C4-2B (cell line): ENCODE data around the gene FDXR.
A peak's percentile ranks its signal among the peaks of the same experiment; 100 is the strongest.

Source experiments
- H3K27ac ChIP-seq: fragments of 450-650 bp; 2 replicates; pipeline ENCODE4 v1.5.1; 2017
- ZFX ChIP-seq: fragments of 450-650 bp; IDR thresholded peaks from 2 replicates; pipeline ENCODE4 v1.6.1; 2017
- TF ChIP-seq, protein P1 (sequence below): fragments of 450-650 bp; conservative IDR thresholded peaks from 2 replicates; pipeline ENCODE4 v1.5.1; 2017; ENCODE audit warnings: mild to moderate bottlenecking

FDXR gene

DNA sequence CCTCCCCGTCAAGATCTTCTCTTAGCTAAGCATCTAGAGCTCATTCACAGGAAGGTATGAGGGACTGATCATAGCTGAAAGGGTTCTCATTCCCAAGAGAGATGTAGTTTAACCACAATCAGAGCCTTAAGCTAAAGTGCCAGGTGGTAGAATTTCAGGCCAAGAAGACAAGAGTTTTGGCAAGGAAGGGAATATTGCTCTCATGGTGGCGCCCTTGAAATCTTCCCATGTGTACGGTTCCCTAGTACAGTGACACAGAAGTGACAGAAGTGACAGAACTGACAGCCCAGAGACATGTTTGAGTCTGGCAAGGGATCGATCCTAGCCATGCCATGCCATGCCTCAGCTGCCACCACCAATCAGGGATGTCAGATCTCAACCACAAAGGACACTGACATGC, 15.6 kb downstream of the FDXR start:
- TF ChIP-seq, protein P1, sequence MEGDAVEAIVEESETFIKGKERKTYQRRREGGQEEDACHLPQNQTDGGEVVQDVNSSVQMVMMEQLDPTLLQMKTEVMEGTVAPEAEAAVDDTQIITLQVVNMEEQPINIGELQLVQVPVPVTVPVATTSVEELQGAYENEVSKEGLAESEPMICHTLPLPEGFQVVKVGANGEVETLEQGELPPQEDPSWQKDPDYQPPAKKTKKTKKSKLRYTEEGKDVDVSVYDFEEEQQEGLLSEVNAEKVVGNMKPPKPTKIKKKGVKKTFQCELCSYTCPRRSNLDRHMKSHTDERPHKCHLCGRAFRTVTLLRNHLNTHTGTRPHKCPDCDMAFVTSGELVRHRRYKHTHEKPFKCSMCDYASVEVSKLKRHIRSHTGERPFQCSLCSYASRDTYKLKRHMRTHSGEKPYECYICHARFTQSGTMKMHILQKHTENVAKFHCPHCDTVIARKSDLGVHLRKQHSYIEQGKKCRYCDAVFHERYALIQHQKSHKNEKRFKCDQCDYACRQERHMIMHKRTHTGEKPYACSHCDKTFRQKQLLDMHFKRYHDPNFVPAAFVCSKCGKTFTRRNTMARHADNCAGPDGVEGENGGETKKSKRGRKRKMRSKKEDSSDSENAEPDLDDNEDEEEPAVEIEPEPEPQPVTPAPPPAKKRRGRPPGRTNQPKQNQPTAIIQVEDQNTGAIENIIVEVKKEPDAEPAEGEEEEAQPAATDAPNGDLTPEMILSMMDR = no peak
- no peak for TF ChIP-seq ZFX

DNA sequence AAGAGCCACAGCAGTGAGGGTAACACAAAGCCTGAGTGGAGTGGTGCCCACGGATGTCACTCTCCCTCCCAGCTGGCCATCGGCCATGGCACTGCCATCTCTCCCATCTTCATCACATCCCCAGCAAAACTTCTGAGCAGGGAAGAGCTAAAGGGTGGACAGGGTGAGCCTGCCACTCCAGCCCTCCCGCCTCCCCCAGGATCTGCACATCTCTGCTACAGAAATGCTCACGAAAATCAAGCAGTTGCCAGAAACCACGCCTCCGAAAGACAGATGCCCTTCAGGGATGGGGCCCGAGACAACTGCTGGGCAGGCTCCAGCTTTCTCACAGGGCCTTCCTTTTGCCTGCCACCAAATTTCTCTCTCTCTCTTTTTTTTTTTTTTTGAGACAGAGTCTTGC, 16.7 kb downstream of the FDXR start:
- H3K27ac ChIP-seq = no peak overlapping the region
- no peak for TF ChIP-seq ZFX
- TF ChIP-seq, protein P1 = no peak

More for the DNA sequence above, 15.6 kb downstream of the FDXR start:
- no peak overlapping the region for H3K27ac ChIP-seq

DNA sequence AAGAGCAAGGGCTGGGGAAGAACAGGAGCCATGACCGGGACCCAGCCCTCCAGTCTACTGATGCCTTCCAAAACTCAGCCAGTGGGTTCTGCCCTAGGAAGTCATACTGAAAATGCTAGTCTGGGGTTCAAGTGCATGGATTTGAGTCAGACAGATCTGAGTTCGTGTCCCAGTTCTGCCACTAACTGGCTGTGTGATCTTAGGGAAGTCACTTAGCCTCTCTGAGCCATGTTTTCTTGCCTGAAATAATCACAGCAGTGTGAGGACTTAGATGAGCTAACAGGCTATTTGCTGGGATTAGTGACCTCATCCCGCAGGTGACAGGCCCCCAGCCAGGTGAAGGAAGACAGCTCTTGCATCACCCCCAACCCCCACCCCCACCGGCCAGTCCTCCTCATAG, 17.5 kb downstream of the FDXR start:
- no peak overlapping the region for H3K27ac ChIP-seq
- TF ChIP-seq, protein P1 = no peak
- no peak for TF ChIP-seq ZFX

DNA sequence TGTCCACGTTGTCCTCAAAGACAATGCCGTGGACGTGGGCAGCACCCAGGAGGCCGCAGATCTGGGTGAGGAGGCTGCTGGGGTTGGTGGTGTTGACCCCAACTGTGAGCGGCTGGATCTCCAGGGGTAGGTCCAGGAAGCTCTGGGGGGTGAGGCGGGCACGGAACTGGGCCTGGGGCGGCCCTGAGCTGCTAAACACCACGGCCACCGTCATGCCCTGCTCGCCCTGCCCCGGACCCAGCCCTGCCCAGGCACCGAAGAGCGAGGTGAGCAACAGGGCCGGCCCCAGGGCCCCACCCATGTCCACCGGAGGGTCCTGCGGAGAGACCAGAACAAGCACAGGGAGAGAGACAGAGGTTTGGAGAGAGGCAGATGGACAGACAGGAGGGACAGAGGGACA, 18.0 kb downstream of the FDXR start:
- TF ChIP-seq, protein P1 = no peak
- no peak for TF ChIP-seq ZFX
- H3K27ac ChIP-seq = no peak overlapping the region

DNA sequence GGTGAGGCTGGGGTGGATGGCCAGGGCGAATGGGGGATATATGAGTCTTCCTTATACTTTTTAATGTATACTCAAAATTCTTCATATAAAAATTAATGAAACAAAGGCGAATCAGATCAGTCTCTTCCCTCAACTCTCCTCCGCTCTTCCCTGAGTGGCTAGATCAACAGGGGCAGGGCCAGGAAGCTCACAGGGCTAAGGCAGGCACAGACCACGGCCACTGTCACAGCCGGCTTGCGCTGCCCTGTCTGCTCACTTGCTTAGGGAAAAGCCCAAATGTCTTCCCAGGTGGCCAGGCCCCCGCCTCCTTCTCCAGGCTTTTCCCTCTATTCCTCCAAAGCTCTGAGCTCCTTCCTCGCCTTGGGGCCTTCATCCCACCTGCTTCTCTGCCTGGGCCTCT, 19.1 kb downstream of the FDXR start:
- no peak for TF ChIP-seq ZFX
- TF ChIP-seq, protein P1 = no peak
- H3K27ac ChIP-seq = no peak overlapping the region

DNA sequence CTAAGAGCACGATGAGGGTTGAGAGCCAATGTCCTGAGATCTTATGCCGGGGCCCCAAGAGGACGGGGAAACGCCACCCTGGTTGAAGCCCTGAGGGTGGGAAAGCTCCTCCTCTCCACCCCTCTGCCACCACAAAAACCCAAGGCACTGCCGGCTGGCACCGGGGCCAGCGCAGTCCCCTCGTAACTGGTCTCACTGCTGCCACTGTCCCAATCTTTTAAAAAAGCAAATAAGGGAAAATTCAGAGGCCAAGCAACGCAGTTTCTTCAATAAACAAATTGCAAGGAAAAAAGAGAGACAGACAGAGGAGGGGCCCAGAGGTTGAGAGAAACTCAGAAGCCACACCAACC, 19.8 kb downstream of the FDXR start:
- H3K27ac ChIP-seq = peak overlapping the region; percentile 97; the same call in 1 of the 2 replicates
- no peak for TF ChIP-seq ZFX
- TF ChIP-seq, protein P1 = no peak

DNA sequence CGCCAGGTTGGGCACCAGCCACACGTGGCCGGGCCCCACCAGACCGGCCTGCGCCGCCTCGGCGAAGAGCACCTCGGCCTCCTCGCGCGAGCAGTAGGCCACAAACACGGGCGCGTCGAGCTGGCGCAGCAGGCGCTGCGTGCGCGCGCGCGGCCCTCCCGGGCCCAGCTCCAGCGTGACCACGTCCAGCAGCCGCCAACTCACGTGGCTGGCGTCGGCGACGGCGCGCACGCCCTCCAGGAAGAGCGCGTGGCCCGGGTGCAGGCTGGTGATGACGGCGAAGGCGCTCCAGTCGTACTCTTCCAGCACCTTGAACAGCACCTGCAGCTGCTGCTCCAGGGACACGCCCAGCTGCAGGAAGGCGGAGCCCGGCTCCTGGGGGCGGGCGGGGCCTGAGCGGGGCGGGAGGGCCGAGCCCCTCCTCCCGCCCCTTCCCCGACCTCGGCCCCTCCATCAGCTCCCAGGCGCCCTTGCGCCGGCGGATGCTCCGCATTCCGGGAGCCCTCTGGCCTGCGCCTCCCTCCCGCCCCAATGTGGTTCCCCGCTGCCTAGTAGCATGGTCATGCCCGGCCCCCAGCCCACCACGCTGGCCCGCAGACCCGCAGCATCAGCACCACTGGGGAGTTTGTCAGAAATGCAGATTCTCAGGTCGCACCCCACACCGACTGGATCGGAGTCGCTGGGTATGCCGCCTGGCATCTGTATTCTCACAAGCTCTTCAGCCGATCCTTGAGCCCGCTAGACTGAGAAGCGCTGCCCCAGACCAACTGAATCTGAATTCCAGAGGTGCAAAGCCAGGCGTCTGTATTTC, 20.4 kb downstream of the FDXR start:
- peak overlapping the region; percentile 97 for H3K27ac ChIP-seq
- TF ChIP-seq ZFX = peak; percentile 98; the same call in 1 of the 2 replicates
- TF ChIP-seq, protein P1 = no peak
